HG03575 (cell line): ENCODE results near the gene CNNM3.
"Not testable (repeated sequence)": the region's sequence is repeated elsewhere in the genome, so short reads cannot be mapped to it uniquely, and the experiment has no call there.

ENCODE experiments used
- ATAC-seq: cut with Tn5 transposase; IDR thresholded peaks from one replicate; pipeline ENCODE4 v1.9.1; 2021; ENCODE audit not compliant: unreplicated experiment, insufficient number of reproducible peaks, low FRiP score; ENCODE audit errors: extremely low read depth

The CNNM3 gene

DNA sequence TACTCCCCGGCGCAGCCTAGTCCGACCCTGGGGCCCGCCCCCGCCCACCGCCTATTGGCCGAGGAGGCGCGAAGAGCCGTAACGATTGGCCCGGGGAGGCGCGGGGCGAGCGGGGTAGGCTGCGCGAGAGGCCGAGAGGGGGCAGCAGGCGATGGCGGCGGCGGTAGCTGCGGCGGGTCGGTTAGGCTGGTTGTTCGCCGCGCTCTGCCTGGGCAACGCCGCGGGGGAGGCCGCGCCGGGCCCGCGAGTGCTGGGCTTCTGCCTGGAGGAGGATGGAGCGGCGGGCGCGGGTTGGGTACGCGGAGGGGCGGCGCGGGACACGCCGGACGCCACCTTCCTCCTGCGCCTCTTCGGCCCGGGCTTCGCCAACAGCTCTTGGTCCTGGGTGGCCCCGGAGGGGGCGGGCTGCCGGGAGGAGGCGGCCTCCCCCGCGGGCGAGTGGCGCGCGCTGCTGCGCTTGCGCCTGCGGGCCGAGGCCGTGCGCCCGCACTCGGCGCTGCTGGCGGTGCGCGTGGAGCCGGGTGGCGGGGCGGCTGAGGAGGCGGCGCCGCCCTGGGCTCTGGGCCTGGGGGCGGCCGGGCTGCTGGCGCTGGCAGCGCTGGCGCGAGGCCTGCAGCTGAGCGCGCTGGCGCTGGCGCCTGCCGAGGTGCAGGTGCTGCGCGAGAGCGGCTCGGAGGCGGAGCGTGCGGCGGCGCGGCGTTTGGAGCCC lies at the start of gene CNNM3:
Gene CNNM3, plus strand, starts transcription at position 142 of the 709 bp plus-strand sequence. Its CDS starts 10 bp downstream, at position 152.
- peak; percentile 41 for ATAC-seq

DNA sequence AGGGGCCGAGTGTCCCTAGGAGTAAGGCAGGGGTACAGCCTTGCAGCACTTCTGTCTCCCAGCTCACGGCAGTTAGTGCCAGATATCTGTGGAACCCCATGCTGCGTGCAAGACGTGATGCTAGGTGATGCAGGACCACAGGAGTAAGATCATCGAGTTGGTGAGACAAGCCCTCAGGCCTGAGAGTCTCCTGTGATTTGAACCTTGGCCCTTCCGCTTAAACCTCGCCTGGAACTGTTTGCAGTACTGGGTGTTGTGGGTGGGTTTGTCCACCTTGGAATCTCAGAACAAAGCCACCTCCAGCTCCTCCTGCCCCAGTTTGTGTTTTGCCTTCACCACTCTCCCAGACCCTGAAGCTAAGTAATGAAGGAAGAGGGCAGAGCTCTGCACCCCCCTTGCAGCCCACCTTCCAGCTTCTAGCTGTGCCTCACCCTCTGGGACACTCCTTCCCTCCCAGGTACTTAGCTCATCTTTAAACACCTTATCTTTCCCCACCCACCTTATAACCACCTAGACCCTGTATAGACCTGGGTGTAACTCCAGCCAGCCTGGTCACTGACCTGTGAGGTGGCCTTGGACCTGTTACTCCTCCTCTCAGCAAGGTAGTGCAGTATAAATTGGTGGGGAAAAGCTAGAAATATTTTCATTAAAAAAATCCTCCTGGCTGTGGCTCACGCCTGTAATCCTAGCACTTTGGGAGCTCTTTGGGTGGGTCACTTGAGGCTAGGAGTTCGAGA lies 48.8 kb upstream of the CNNM3 start:
- ATAC-seq = no peak

DNA sequence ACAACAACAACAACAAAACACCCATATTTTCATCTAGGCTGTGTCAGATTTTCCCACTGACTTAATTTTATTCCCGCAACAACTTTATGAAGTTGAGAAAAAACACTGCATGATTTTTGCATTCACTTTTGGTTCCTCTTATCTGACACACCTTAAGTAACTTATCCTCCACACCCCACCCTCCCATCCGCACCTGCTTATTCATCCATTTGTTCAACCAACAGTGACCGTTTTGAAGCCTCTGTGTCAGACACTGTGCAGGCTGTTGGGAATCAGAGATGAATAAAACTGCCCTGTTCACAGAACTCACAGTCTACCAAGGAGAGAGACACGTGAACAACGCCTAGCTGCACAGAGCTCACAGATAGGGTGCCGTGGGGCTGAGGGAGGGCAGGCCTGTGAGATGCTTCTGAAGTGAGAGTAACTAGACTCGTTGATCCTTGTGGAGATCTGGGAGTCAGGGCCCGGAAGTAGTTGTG lies 47.9 kb upstream of the CNNM3 start:
- ATAC-seq = no peak

DNA sequence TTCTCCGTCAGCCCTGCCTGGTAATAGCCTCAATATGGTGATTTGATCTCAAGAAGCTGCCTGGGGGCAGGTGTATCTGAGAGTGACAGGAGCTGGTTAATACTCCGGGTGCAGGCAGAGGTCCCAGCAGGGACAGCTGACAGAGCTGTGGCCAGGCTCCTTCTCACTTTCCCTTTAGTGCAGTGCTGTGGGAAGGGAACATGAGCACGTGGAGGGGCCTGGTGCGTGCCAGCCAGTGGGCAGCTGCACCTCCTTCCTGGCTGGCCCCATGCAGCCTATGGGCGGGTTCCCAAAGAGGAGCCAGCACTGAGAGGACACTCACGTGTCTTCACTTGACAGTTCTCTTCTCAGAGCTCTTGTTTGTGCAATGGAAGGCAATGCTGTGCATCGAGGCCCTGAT lies 46.3 kb upstream of the CNNM3 start:
- no peak for ATAC-seq

DNA sequence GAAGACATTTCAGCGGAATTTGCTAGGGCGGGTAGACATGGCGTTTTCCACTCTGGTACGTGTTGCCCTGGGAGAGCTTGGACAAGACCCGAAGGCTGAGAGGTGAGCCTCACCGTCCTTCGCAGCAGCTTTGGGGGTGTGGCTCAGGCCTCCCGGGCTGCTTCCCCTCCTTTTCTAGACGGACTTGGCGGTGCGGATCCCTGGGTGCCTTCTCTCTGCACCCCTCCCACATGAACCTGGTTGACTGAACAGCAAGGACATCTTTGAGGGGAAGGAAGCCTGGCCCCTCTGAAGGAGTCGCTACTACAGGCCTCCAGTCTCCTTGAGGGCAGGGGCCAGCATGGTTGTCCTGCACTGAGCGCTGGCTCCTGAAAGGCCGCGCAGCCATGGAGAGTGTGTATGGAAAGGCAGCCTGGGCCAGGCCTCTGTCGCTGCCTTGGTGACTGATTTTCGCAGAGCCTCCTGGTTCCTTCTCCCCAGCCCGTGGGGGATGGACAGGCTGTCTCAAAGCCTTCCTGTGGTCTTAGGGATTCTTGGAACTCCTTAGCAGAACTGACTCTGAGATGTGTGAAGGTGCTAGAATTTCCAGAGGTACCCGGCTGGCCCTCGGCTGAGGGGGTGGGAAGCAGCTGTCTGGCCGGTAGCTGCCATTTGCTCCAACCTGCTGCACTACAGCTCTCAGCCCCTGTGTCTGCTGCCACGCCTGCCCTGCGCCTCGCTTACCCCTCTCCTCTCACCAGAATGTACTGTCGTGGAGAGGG lies 45.4 kb upstream of the CNNM3 start:
- no peak for ATAC-seq

DNA sequence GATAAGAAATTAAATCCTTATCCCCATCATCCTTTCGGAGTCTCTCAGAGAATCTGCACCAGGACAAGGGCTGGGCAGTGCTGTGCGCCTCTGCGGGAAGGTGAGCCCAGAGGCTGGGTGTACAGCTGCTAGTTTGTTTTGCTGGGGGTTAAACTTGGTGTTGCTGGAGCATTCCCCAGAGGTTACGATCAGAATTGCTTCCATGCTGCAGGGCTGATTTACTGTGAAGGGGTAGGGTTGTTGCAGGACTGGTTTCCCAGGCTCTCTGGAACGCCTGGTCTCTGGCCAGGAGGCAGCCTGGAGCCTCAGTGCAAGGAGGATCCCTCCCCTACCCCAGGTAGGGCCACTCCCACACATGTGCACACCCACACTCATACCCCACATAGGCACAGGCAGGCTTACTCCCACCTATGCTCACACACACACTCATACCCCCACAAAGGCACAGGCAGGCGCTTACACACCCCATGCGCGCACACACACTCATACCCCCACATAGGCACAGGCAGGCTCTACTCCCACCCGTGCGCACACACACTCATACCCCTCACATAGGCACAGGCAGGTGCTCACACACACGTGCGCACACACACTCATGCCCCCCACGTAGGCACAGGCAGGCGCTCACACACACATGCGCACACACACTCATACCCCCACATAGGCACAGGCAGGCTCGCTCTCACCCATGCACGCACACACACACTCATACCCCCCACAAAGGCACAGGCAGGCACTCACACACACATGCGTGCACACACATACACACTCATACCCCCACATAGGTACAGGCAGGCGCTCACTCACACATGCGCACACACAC lies 44.1 kb upstream of the CNNM3 start:
- ATAC-seq = no peak

DNA sequence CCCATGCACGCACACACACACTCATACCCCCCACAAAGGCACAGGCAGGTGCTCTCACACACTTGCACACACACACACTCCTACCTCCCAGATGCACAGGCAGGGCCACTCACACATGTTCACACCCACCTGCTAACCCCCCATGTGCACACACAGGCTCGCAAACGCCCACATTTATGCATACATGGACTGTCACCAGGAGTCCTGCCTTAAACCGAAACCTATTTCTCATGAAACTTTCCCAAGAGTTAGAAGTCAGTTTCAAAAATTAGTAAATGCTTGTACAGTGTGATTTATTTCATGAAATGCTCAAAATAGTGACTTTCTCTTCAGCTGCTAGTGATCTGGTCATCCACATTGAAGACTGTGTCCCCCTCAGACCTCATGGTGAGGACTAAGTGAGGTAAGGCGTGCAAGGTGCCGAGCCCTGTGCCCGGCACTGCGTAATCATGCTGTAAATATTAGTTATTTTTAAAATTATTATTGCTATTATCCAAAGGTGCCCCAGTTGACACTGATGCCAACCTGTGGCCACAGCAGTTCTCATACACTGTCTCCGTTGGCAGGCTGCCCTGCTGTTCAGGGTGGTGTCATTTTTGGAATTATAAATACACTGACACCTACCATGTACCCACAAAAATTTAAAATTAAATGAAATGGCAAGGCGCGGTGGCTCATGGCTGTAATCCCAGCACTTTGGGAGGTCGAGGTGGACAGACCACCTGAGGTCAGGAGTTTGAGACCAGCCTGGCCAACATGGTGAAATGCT lies 43.0 kb upstream of the CNNM3 start:
- ATAC-seq = no peak

DNA sequence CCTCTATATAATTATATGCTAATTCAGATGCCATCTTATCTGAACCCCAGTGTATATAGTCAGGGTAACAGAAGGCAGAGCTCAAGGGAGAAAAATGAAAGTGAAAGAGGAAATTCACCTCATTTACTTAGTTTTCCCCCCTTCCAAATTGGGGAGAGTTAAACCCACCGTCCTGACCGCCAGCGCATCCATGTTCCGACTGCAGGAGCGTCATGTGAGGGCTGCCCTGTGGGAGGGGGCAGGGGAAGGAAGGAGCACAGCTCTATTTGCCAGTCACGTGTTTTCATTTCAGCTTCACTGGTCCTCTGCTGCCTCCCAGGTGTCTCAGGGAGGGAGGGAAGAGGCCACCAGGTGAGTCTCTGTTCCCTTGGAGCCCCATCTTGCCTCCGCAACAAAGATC lies 42.1 kb upstream of the CNNM3 start:
- ATAC-seq = no peak

DNA sequence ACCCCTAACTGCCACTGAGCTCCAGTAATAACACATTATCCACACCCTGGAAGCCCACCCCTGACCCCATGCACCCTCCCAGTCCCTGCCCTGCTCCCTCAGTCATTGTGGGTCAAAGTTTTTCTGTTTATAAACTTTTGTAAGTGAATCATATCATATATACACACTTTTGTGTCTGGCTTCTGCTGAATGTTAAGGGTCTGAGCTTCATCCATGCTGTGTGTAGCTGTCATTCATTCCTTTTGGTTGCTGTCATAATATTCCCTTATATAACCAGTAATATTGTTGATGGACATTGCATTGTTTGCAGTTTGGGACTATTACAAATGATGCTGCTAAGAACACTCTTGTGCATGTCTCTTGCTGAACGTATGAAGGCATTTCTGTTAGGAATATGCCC lies 40.9 kb upstream of the CNNM3 start:
- no peak for ATAC-seq

DNA sequence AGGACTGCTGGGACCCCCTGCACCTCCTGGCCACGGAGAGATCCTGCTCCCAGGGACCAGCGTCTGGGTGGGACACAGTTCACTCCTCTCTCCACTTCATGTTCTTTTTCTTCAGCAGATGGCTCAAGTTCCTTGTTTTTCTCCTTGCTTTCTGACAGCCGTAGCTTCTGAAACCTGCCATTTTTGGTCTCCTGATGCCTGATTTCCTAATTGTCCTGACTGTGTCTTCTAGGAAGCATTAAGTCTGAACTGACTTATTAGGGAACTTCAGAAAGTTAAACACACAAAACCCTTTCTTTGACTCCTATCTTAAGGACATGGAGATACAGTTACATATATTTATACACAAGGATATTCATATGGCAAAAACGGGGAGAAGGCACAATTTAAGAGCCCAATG lies 32.7 kb upstream of the CNNM3 start:
- ATAC-seq = no peak

DNA sequence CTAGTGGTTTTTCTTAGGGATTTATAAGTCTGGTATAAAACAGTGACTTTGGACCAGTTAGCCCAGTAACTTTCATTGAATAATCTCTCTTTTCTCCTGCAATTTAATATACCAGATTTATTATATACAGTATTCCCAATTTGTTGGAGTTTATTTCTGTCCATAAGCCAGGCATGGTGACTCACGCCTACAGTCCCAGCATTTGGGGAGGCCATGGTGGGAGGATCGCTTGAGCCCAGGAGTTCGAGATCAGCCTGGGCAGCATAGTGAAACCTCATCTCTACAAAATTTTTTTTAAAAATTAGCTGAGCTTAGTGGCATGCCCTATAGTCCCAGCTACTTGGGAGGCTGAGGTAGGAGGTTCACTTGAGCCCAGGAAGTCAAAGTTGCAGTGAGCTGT lies 28.7 kb upstream of the CNNM3 start:
- no peak for ATAC-seq

DNA sequence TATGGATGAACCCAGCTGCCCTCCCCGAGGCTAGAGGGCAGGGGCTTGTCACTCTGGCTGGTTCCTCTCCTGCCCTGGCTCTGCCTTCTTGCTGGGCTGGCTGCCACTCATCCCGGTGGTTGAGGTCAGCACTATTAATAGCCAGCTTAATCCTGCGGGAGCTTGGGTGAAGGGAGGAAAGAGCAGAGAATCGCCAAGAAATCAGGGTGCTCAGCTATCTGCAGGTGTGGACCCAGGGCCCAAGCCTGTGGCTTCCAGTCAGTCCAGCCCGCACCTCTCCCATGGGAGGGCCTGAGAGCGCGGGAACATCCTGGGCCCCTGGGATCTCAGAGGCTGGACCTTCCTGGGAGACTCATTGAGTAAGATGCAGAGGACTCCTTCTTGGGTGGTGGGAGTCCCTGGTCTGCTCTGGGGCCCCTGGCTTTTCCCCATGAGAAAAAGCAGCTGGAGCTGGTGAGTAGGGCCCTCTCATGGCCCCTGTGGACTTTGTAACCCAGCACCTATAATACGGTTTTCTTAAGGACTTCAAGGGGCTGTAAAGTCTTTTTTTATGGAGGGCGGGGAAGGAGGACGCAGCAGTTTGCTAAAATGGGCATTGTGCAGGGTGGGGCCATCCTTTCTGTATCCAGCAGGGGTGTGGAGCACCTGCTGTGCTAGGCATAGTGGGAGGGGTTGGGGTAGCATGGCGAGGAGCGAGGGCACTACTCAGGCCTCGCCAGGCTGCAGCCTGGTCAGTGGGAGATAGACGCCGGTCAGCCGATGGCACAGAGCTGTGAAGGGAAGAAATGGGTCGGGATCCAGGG lies 27.4 kb upstream of the CNNM3 start:
- no peak for ATAC-seq

DNA sequence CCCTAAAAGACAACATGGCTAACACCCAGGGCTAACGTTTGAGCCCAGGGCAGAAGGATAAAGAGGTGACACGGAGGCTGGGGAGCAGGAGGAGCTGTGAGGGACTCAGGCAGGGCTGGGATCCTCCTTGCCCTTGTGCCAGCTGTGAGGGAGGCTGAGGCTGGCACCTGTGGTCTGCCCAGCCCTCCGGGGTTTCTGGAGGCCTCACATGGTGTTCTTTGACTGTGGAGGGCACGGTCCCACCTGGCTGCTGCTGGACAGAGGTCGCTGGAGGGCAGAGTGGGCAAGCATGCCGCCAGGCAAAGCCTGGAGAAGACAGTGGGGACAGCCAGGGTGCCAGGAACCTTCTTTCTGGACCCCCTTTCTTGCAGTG lies 26.8 kb upstream of the CNNM3 start:
- no peak for ATAC-seq

DNA sequence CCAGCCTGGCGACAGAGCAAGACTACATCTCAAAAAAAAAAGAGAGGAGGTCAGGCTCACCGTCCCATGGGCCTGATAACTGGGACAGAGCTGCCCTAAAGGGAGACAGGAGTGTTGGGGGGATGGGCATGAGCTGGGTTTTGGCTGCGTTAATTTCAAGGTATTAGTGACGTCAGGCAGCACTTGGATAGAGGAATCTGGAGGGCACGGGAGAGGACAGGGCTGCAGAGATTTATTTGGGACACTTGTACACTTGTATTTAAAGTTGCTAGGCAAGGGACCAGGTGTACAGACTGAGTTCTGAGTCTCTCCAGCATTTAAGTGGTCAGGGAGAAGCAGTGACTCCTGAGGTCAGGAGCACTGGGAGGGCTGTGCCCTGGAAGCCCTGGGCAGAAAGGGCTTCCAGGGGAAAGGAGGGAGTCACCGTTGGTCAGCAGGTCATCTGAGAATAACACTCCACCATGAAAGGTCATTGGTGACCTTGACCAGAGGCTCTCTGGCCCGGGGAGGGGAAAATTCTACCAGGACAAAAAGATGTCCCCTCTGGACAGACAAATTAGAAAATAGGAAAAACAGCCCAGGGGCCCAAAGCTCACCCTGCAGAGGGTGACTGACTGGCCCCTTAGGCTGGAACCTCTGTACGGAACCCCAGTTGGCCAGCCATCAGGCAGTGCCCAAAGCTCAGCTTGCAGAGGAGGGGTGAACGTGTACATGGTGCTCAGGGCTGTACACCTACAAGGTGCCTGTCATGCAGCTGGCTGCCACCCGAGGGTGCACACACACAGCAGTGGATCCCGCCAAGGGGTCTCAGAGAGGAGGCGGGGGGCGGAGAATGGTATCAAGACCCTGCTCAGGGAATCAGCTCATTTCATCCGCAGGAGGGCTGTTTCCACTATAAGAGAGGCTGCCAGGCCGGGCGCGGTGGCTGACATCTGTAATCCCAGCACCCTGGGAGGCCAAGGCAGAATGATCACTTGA lies 23.0 kb upstream of the CNNM3 start:
- ATAC-seq = no peak

DNA sequence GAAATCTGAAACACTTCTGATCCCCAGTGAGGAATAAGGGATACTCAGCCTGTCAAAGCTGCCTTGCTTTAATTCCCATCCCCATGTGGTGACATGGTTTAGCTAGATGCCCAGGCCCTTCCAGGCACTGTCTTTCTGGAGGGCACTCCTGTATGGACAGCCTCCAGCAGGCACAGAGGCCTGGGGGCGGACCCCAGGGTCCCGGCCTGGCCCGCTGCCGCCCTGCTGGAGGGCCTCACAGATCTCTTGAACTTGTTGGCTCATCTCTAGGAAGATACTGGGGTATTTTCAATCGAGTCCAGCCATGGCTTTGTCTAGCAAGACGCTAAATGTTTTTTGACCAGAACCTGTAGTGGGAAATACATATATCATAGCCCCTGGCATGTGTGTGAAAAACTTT lies 21.0 kb upstream of the CNNM3 start:
- ATAC-seq = no peak

DNA sequence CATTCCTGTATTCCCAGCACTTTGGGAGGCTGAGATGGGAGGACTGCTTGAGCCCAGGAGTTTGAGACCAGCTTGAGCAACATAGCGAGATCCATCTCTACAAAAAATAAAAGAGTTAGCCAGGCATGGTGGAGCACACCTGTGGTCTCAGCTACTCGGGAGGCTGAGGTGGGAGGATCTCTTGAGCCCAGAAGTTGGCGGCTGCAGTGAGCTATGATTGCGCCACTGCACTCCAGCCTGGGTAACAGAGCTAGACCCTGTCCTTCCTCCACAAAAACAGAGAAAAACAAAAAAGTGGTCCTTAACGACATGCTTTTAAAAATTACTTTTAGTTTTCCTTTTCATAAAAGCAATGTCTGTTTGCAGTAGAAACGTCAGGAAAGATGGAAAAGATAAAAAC lies 19.6 kb upstream of the CNNM3 start:
- ATAC-seq = not testable (repeated sequence)
